ENCODE results near the gene OR2S2.
A peak's percentile ranks its signal among the peaks of the same experiment; 100 is the strongest.

OR2S2 gene

GRCh38 chr9:35945341-35946018 lies 12.5 kb downstream of the OR2S2 start:
- H3K4me3 ChIP-seq (ENCODE audit: insufficient read depth, low read depth, low read length, poor library complexity, severe bottlenecking) = peak overlapping the region; percentile 3
- H3K27me3 ChIP-seq (replicated peaks; ENCODE audit: control insufficient read depth, insufficient read depth, low read length, poor library complexity, severe bottlenecking) = no peaks in the 10 kb centered on the region
- no peaks in the 10 kb centered on the region for H3K9me3 ChIP-seq (ENCODE audit: control insufficient read depth, low read length)
- H3K4me1 ChIP-seq (ENCODE audit: control insufficient read depth, insufficient read depth, low read length, poor library complexity, severe bottlenecking) = peaks cover 38% of the 10 kb centered on the region
- peak in 2 of 3 donors; percentile 19 to 40 for DNase-seq
- no peaks in the 10 kb centered on the region for H3K36me3 ChIP-seq (ENCODE audit: control insufficient read depth, insufficient read depth, low read length)
- H3K27ac ChIP-seq (ENCODE audit: insufficient read depth, low read length, poor library complexity, severe bottlenecking) = no peak overlapping the region

DNA sequence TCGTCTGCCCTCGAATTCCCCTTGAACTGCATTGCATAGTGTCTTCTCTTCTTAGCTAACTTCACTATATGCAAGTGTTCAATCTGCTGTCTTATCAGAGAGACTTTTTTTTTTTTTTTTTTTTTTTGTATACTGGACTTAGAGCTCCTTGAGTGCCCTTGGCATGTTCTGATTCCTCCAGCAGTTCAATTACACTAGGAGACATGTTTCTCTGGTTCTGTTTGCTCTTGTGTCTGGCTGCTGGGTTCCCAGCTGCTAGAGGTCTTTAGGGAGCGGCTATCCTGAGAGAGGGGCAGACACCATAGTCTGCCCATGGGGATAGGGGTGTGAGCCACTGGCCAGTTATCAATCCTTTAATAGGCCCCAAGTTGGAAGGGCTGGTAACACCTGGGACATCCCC lies 13.1 kb downstream of the OR2S2 start:
- no peak for DNase-seq
- no peaks in the 10 kb centered on the region for H3K9me3 ChIP-seq (ENCODE audit: control insufficient read depth, low read length)
- no peaks in the 10 kb centered on the region for H3K36me3 ChIP-seq (ENCODE audit: control insufficient read depth, insufficient read depth, low read length)
- H3K4me3 ChIP-seq (ENCODE audit: insufficient read depth, low read depth, low read length, poor library complexity, severe bottlenecking) = no peak overlapping the region
- no peaks in the 10 kb centered on the region for H3K27me3 ChIP-seq (replicated peaks; ENCODE audit: control insufficient read depth, insufficient read depth, low read length, poor library complexity, severe bottlenecking)
- no peak overlapping the region for H3K27ac ChIP-seq (ENCODE audit: insufficient read depth, low read length, poor library complexity, severe bottlenecking)
- H3K4me1 ChIP-seq (ENCODE audit: control insufficient read depth, insufficient read depth, low read length, poor library complexity, severe bottlenecking) = peaks cover 44% of the 10 kb centered on the region

- DNase-seq = no peak
- no peak overlapping the region for H3K4me3 ChIP-seq (ENCODE audit: insufficient read depth, low read depth, low read length, poor library complexity, severe bottlenecking)
- no peaks in the 10 kb centered on the region for H3K9me3 ChIP-seq (ENCODE audit: control insufficient read depth, low read length)
- no peaks in the 10 kb centered on the region for H3K36me3 ChIP-seq (ENCODE audit: control insufficient read depth, insufficient read depth, low read length)
- H3K4me1 ChIP-seq (ENCODE audit: control insufficient read depth, insufficient read depth, low read length, poor library complexity, severe bottlenecking) = peaks cover 45% of the 10 kb centered on the region
- no peak overlapping the region for H3K27ac ChIP-seq (ENCODE audit: insufficient read depth, low read length, poor library complexity, severe bottlenecking)
- no peaks in the 10 kb centered on the region for H3K27me3 ChIP-seq (replicated peaks; ENCODE audit: control insufficient read depth, insufficient read depth, low read length, poor library complexity, severe bottlenecking)
Observed at GRCh38 chr9:35944173-35944572, 13.8 kb downstream of the OR2S2 start.

DNA sequence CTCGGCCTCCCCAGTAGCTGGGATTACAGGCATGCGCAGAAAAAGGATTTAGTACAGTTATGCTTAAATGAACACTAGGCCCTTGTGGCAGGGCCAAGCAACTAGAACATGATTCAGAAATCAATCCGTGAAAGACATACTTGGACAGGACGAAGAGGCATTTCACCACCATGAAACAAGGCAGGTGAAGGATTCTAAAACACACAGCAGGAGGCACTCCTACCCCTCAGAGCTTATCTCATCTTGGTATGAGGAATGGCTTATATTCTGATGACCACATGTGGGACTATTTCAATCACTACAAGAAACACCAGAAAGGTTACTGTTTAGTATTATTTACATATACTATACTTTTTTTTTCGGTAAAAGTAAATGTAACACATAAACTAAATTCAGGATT lies 15.7 kb downstream of the OR2S2 start:
- no peak for DNase-seq
- Histone ChIP-seq H3K4me1 (ENCODE audit: control insufficient read depth, insufficient read depth, low read length, poor library complexity, severe bottlenecking) (peaks cover 55% of the 10 kb centered on the region), H3K36me3 (ENCODE audit: control insufficient read depth, insufficient read depth, low read length) (no peaks in the 10 kb centered on the region), H3K9me3 (ENCODE audit: control insufficient read depth, low read length) (no peaks in the 10 kb centered on the region), H3K27ac (ENCODE audit: insufficient read depth, low read length, poor library complexity, severe bottlenecking) (no peak overlapping the region), H3K4me3 (ENCODE audit: insufficient read depth, low read depth, low read length, poor library complexity, severe bottlenecking) (no peak overlapping the region), H3K27me3 (replicated peaks; ENCODE audit: control insufficient read depth, insufficient read depth, low read length, poor library complexity, severe bottlenecking) (no peaks in the 10 kb centered on the region)

DNA sequence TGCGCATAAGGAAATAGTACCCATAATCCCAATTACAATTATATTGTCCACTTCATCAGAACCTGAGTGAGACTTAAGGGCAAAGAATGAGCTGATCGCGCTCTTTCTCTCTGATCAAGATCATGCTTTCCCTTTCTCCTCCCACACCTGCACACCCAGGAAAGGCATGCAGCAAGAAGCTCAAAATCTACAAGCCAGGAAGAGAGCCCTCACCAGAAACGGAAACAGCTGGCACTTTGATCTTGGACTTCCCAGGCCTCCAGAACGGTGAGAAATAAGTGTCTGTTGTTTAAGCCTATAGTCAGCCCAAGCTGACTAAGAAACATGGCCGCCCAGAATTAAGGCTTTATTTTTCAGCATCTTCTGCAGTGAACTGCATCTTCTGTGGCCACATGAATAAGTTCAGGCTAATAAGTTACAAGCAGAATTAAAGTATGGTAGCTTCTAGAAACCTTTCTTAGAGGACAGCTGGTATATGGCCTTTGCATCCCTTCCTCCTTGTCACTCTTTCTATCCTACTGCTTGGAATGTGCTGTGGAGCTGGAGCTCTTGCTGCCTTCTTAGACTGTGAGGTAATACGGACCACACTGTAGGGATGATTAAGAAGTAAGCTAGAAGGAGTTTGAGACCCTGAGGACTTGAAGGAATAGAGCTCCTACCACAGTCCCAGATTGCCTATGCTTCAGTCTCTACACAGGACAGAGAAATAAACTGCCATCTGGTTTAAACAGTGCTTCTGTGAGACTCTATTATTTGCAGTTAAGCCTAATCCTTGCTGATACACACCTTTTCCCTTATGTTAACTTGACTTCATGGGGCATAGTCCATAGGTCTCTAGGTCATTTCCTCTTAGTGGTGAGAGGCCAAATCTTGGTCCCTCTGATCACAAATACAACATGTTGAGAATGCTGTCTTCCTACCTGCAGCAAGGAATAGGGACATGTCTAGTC lies 17.2 kb downstream of the OR2S2 start:
- H3K4me1 ChIP-seq (ENCODE audit: control insufficient read depth, insufficient read depth, low read length, poor library complexity, severe bottlenecking) = peaks cover 52% of the 10 kb centered on the region
- DNase-seq = peak in 2 of 3 donors; percentile 15 to 22
- H3K4me3 ChIP-seq (ENCODE audit: insufficient read depth, low read depth, low read length, poor library complexity, severe bottlenecking) = no peak overlapping the region
- H3K27ac ChIP-seq (ENCODE audit: insufficient read depth, low read length, poor library complexity, severe bottlenecking) = peak overlapping the region; percentile 6
- H3K9me3 ChIP-seq (ENCODE audit: control insufficient read depth, low read length) = no peaks in the 10 kb centered on the region
- H3K27me3 ChIP-seq (replicated peaks; ENCODE audit: control insufficient read depth, insufficient read depth, low read length, poor library complexity, severe bottlenecking) = no peaks in the 10 kb centered on the region
- H3K36me3 ChIP-seq (ENCODE audit: control insufficient read depth, insufficient read depth, low read length) = no peaks in the 10 kb centered on the region

GRCh38 chr9:35939679-35940250 lies 18.2 kb downstream of the OR2S2 start:
- peaks cover 42% of the 10 kb centered on the region for H3K4me1 ChIP-seq (ENCODE audit: control insufficient read depth, insufficient read depth, low read length, poor library complexity, severe bottlenecking)

DNA sequence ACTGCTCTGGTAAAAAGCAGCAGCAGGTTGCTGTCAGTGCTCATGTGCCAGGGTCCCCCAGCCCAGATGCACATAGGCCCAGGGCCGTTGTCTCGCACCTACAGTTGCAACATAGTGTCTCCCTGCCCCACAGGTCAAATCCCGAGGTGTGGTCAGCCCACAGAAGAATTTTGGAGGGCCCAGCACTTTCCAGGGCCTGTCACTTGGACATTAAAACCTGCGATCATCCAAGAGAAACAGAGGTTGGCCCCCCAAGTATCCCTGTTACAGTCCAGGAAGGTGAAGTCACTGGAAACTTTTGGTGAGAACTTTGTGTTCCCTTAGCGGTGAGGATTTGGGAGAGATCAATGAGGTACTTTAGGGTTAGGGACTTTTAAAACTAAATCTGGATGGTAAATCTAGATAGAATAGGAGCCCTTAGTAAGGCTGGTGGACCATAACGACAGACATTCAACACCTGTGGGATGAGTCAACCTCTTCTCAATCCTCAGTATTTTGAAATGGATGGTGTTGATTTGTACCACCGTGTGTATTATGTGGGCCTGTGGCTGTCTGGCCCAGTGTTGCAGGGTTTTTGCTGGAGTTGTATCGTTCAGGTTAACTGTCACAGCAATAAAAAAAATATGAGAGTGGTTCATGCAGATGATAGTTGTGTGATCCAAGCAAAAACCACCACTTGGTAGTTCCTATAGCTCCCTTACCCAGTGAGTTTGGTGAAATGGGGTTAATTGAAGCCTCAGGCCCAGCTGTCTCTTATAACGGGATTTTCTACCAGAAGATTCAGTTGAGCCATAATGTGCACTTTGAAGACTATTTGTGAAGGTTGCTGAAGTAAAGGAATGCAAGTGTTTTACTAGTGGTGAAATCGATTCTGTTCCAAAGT lies 19.2 kb downstream of the OR2S2 start:
- H3K4me1 ChIP-seq (ENCODE audit: control insufficient read depth, insufficient read depth, low read length, poor library complexity, severe bottlenecking) = peaks cover 39% of the 10 kb centered on the region
- no peak for DNase-seq
- H3K27ac ChIP-seq (ENCODE audit: insufficient read depth, low read length, poor library complexity, severe bottlenecking) = no peak overlapping the region
- H3K36me3 ChIP-seq (ENCODE audit: control insufficient read depth, insufficient read depth, low read length) = no peaks in the 10 kb centered on the region
- no peaks in the 10 kb centered on the region for H3K27me3 ChIP-seq (replicated peaks; ENCODE audit: control insufficient read depth, insufficient read depth, low read length, poor library complexity, severe bottlenecking)
- H3K9me3 ChIP-seq (ENCODE audit: control insufficient read depth, low read length) = no peaks in the 10 kb centered on the region
- H3K4me3 ChIP-seq (ENCODE audit: insufficient read depth, low read depth, low read length, poor library complexity, severe bottlenecking) = no peak overlapping the region

More at GRCh38 chr9:35939679-35940250, 18.2 kb downstream of the OR2S2 start:
- no peaks in the 10 kb centered on the region for H3K36me3 ChIP-seq (ENCODE audit: control insufficient read depth, insufficient read depth, low read length)
- no peak for DNase-seq
- no peaks in the 10 kb centered on the region for H3K9me3 ChIP-seq (ENCODE audit: control insufficient read depth, low read length)
- H3K27ac ChIP-seq (ENCODE audit: insufficient read depth, low read length, poor library complexity, severe bottlenecking) = peak overlapping the region; percentile 2
- H3K27me3 ChIP-seq (replicated peaks; ENCODE audit: control insufficient read depth, insufficient read depth, low read length, poor library complexity, severe bottlenecking) = no peaks in the 10 kb centered on the region
- no peak overlapping the region for H3K4me3 ChIP-seq (ENCODE audit: insufficient read depth, low read depth, low read length, poor library complexity, severe bottlenecking)

DNA sequence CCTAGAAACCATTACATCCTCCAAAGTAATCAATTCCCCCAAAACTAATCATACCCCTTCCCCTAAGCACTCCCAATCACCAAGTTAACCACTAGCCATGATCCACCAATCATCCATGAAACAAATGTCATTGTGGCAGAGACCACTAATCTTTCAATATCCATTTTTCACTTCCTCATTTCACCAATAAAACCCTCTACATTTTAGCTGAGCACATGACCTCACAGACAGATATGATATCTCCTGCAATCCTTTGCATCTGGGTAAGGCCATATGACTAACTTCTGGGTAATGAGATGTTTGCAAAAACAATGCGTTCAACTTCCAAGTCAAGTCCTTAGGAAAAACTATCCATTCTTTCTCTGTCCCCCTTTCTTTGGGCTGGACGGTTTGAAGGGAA lies 20.7 kb downstream of the OR2S2 start:
- Histone ChIP-seq H3K4me1 (ENCODE audit: control insufficient read depth, insufficient read depth, low read length, poor library complexity, severe bottlenecking) (peaks cover 33% of the 10 kb centered on the region), H3K27ac (ENCODE audit: insufficient read depth, low read length, poor library complexity, severe bottlenecking) (no peak overlapping the region), H3K9me3 (ENCODE audit: control insufficient read depth, low read length) (no peaks in the 10 kb centered on the region), H3K4me3 (ENCODE audit: insufficient read depth, low read depth, low read length, poor library complexity, severe bottlenecking) (no peak overlapping the region), H3K36me3 (ENCODE audit: control insufficient read depth, insufficient read depth, low read length) (no peaks in the 10 kb centered on the region), H3K27me3 (replicated peaks; ENCODE audit: control insufficient read depth, insufficient read depth, low read length, poor library complexity, severe bottlenecking) (no peaks in the 10 kb centered on the region)
- no peak for DNase-seq

DNA sequence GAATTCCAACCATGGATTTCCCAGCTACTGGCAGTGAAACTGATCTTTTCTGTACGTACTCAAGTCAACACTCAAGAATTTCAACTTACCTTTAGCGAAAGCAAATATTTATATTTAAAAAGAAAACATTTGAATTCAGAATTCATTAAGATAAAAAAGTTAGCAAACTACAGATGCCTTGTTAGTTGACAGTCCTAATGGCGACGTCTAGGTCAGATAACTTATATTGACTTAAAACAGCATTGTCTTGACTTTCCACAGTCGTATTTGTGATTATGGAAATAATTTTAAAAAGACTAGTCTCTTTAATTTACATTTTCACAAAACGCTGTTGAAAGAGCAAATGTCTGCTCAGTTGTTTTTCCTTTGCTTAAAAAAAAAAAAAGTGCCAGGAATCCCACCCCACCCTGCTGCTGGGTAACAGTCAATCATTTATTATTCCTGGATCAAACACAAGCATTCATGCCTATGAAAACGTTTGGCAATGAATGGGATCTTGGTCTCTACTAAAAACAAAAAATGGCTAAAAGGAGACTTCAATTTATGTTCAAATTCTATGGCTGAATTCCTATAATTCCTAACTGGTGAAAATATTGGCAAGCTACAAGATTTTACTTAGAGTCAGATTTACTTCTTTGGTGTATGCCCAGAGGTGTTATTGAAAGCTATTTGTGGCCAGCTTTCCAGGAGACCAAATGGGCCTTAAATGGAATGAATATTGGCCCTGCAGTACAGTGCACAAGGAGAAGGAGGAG lies 22.0 kb downstream of the OR2S2 start:
- Histone ChIP-seq H3K9me3 (ENCODE audit: control insufficient read depth, low read length) (no peaks in the 10 kb centered on the region), H3K4me1 (ENCODE audit: control insufficient read depth, insufficient read depth, low read length, poor library complexity, severe bottlenecking) (peaks cover 27% of the 10 kb centered on the region), H3K4me3 (ENCODE audit: insufficient read depth, low read depth, low read length, poor library complexity, severe bottlenecking) (no peak overlapping the region), H3K27me3 (replicated peaks; ENCODE audit: control insufficient read depth, insufficient read depth, low read length, poor library complexity, severe bottlenecking) (no peaks in the 10 kb centered on the region), H3K27ac (ENCODE audit: insufficient read depth, low read length, poor library complexity, severe bottlenecking) (no peak overlapping the region), H3K36me3 (ENCODE audit: control insufficient read depth, insufficient read depth, low read length) (no peaks in the 10 kb centered on the region)
- no peak for DNase-seq
